Measurements from ENCODE around the gene CRPPA. TPM values are rescaled to one million over a fixed set of nuclear protein-coding genes. Genes with fewer than 3 reads are reported as not detected.

Gene CRPPA
- total and polyA plus RNA-seq, 2 of the 13 experiments (the other 11 are each of a cell fraction or from before 2014, with no cell fraction given): 0.16 to 1.3 TPM

GRCh38 chr7:16420649-16421332, 547 bp downstream of the CRPPA start (continued):
- no peak; the same call in 1 of the 2 replicates for TF ChIP-seq ARID4A (CRISPR knock-in tag; IDR thresholded peaks at IDR 0.05; ENCODE audit: borderline replicate concordance)
- TF ChIP-seq SP4 (CRISPR knock-in tag; IDR thresholded peaks at IDR 0.05): peak; percentile 39; the same call in 1 of the 2 replicates
- TF ChIP-seq ZNF543 (CRISPR knock-in tag; IDR thresholded peaks at IDR 0.05): peak; percentile 80; the same call in 1 of the 2 replicates
- TF ChIP-seq ZFP91 (CRISPR knock-in tag; IDR thresholded peaks at IDR 0.05; ENCODE audit: borderline replicate concordance): peak; percentile 56; the same call in 1 of the 2 replicates
- TF ChIP-seq CBX1 (IDR thresholded peaks at IDR 0.05; ENCODE audit: low read depth): no peak
- no peak; the same call in 1 of the 2 replicates for TF ChIP-seq ZSCAN9 (CRISPR knock-in tag; IDR thresholded peaks at IDR 0.05; ENCODE audit: borderline replicate concordance)
- TF ChIP-seq FUBP1 (CRISPR knock-in tag; IDR thresholded peaks at IDR 0.05; ENCODE audit: borderline replicate concordance): no peak
- TF ChIP-seq KMT2A (CRISPR knock-in tag; IDR thresholded peaks at IDR 0.05): peak; percentile 16; the same call in 1 of the 2 replicates
